Caco-2 (cell line): Measurements from ENCODE around the gene GLCCI1. TPM values are rescaled to one million over a fixed set of nuclear protein-coding genes. Genes with fewer than 3 reads are reported as not detected.
"Not testable (repeated sequence)": the region's sequence is repeated elsewhere in the genome, so short reads cannot be mapped to it uniquely, and the experiment has no call there.

Experiments used
- BruUV-seq: library from RNA; stranded (reverse); fragments of 400-500 nt; replicated peaks from 2 replicates; lab custom pipeline; 2021; lab: Mats Ljungman, UMichigan
- CTCF ChIA-PET: fragments of 300-600 bp; sonication (Branson Sonifier 250); formaldehyde crosslinking; loops from one replicate; lab custom pipeline; 2022; ENCODE audit warnings: antibody characterized with exemption; lab: Charles Lee
- POLR2A ChIA-PET: fragments of 300-600 bp; sonication (Branson Sonifier 250); formaldehyde crosslinking; loops from one replicate; lab custom pipeline; 2022; ENCODE audit warnings: antibody characterized with exemption; lab: Charles Lee
- DNase-seq, 2 experiments: peaks; one replicate each; pipeline versions ENCODE4 v3.0.0 to v3.0.0-alpha.2; 2020 to 2022
- H3K27me3 ChIP-seq: replicated peaks from 2 replicates; pipeline ENCODE4 v1.6.0; 2011; ENCODE audit warnings: low read length; ENCODE audit not compliant: control insufficient read depth, insufficient read depth
- H3K36me3 ChIP-seq: 2 replicates; pipeline ENCODE4 v1.5.1; 2011; ENCODE audit warnings: low read length; ENCODE audit not compliant: control insufficient read depth, insufficient read depth
- H3K4me1 ChIP-seq: fragments of 250-450 bp; sonication (Bioruptor Pico); 2 replicates; pipeline ENCODE4 v1.5.1; 2020; ENCODE audit warnings: mild to moderate bottlenecking
- H3K4me3 ChIP-seq: 2 replicates; pipeline ENCODE4 v1.5.1; 2011; ENCODE audit warnings: low read depth, mild to moderate bottlenecking, control low read depth, low read length
- H3K9me3 ChIP-seq: fragments of 250-450 bp; sonication (Bioruptor Pico); 2 replicates; pipeline ENCODE4 v1.5.1; 2020; ENCODE audit warnings: mild to moderate bottlenecking, moderate library complexity
- H3K27ac Mint-ChIP-seq: one replicate; pipeline ENCODE4 v1.8.0; 2022; ENCODE audit warnings: mixed read lengths; ENCODE audit not compliant: unreplicated experiment
- H3K27me3 Mint-ChIP-seq: one replicate; pipeline ENCODE4 v1.8.0; 2022; ENCODE audit warnings: mixed read lengths; ENCODE audit not compliant: insufficient read depth, unreplicated experiment
- H3K36me3 Mint-ChIP-seq: one replicate; pipeline ENCODE4 v1.8.0; 2022; ENCODE audit warnings: mild to moderate bottlenecking, mixed read lengths; ENCODE audit not compliant: insufficient read depth, unreplicated experiment
- H3K4me1 Mint-ChIP-seq: one replicate; pipeline ENCODE4 v1.8.0; 2022; ENCODE audit warnings: low read depth, mixed read lengths; ENCODE audit not compliant: unreplicated experiment
- H3K4me3 Mint-ChIP-seq: one replicate; pipeline ENCODE4 v1.8.0; 2022; ENCODE audit warnings: mild to moderate bottlenecking, moderate library complexity, mixed read lengths; ENCODE audit not compliant: unreplicated experiment
- H3K9me3 Mint-ChIP-seq: one replicate; pipeline ENCODE4 v1.8.0; 2022; ENCODE audit warnings: mixed read lengths; ENCODE audit not compliant: unreplicated experiment
- intact Hi-C: fragments of 100-400 bp; cut with micrococcal nuclease; formaldehyde crosslinking; loops from one replicate; pipeline ENCODE4 v1.10.0; 2022; ENCODE audit not compliant: unreplicated experiment
- total RNA-seq: library from RNA; stranded (reverse); gene quantifications from 2 replicates; pipeline ENCODE4 v1.2.3, GENCODE V29; 2022
- TF ChIP-seq, protein P1 (sequence below), 2 experiments: fragments of 200-600 bp in 1 of 2; IDR thresholded peaks; 1 replicate in 1 of 2; 2 replicates in 1 of 2; pipeline versions ENCODE4 v1.5.1 to v1.8.0; 2011 to 2022; ENCODE audit warnings: antibody characterized with exemption in 1 of 2, control low read depth in 1 of 2, inconsistent platforms in 1 of 2, low read depth in 1 of 2, low read length in 1 of 2, mild to moderate bottlenecking in 1 of 2, moderate library complexity in 1 of 2; ENCODE audit not compliant: insufficient read depth in 1 of 2, severe bottlenecking in 1 of 2, unreplicated experiment in 1 of 2

The GLCCI1 gene
- total RNA-seq, 1 experiment from 2014 or later = 18.8 TPM

DNA sequence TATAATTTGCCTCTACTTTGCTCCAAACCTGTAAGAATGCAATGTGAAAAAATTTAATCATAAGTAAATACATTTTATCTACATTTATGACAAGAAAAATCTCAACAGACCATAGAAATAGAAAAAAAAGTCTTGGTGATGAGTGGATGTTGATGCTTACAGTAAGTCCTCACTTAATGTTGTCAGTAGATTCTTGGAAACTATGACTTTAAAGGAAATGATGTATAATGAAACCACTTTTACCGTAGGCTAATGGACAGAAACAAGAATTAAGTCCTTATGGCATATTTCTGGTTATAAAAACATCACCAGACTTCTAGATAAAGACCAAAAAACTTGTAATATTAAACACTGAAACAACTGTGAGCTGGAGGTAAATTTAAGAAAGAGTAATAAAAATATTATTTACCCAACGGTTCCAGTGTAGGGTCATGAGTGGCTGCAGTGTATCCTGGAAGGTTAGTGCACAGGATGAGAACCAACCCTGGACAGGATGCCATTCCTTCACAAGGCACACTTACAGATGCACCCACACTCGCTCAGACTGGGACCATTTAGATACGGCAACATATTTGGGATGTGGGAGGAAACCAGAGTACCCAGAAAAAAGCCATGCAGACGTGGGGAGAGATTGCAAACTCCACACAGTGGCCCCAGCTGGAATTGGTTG is 76.3 kb downstream of the GLCCI1 start:
- Mint-ChIP-seq H3K36me3 (peaks cover 6% of the 10 kb centered on the region), H3K4me3 (no peak overlapping the region), H3K27ac (no peak overlapping the region), H3K9me3 (no peaks in the 10 kb centered on the region), H3K27me3 (no peaks in the 10 kb centered on the region), H3K4me1 (no peaks in the 10 kb centered on the region)
- no peak for DNase-seq
- Histone ChIP-seq H3K36me3 (no peaks in the 10 kb centered on the region), H3K4me3 (no peak overlapping the region), H3K9me3 (no peaks in the 10 kb centered on the region), H3K27me3 (no peaks in the 10 kb centered on the region), H3K4me1 (no peaks in the 10 kb centered on the region)
- TF ChIP-seq, protein P1, sequence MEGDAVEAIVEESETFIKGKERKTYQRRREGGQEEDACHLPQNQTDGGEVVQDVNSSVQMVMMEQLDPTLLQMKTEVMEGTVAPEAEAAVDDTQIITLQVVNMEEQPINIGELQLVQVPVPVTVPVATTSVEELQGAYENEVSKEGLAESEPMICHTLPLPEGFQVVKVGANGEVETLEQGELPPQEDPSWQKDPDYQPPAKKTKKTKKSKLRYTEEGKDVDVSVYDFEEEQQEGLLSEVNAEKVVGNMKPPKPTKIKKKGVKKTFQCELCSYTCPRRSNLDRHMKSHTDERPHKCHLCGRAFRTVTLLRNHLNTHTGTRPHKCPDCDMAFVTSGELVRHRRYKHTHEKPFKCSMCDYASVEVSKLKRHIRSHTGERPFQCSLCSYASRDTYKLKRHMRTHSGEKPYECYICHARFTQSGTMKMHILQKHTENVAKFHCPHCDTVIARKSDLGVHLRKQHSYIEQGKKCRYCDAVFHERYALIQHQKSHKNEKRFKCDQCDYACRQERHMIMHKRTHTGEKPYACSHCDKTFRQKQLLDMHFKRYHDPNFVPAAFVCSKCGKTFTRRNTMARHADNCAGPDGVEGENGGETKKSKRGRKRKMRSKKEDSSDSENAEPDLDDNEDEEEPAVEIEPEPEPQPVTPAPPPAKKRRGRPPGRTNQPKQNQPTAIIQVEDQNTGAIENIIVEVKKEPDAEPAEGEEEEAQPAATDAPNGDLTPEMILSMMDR (IDR thresholded peaks at IDR 0.05; ENCODE audit: insufficient read depth in 1 of 2, low read depth in 1 of 2, low read length in 1 of 2, severe bottlenecking in 1 of 2, unreplicated experiment in 1 of 2) = no peak
- no TSS peak for BruUV-seq
- ChIA-PET POLR2A (no interaction called here), CTCF (no interaction called here)
- intact Hi-C loops = no loop called here

- H3K27me3 Mint-ChIP-seq, BruUV-seq, H3K27ac Mint-ChIP-seq, POLR2A ChIA-PET, intact Hi-C loops, H3K4me1 ChIP-seq, H3K36me3 Mint-ChIP-seq, H3K4me1 Mint-ChIP-seq, H3K36me3 ChIP-seq, DNase-seq, H3K9me3 Mint-ChIP-seq, H3K4me3 Mint-ChIP-seq, CTCF ChIA-PET, H3K4me3 ChIP-seq, H3K9me3 ChIP-seq, H3K27me3 ChIP-seq: not testable (repeated sequence)
Measured at GRCh38 chr7:8048067-8048466, 79.5 kb downstream of the GLCCI1 start.

GRCh38 chr7:8051373-8051772 is 82.8 kb downstream of the GLCCI1 start:
- Histone ChIP-seq H3K9me3 (no peaks in the 10 kb centered on the region), H3K4me3 (no peak overlapping the region), H3K27me3 (no peaks in the 10 kb centered on the region), H3K4me1 (no peaks in the 10 kb centered on the region), H3K36me3 (no peaks in the 10 kb centered on the region)
- Mint-ChIP-seq H3K27me3 (no peaks in the 10 kb centered on the region), H3K4me3 (no peak overlapping the region), H3K9me3 (no peaks in the 10 kb centered on the region), H3K4me1 (no peaks in the 10 kb centered on the region), H3K36me3 (peaks cover 11% of the 10 kb centered on the region), H3K27ac (no peak overlapping the region)
- TF ChIP-seq, protein P1 (IDR thresholded peaks at IDR 0.05; ENCODE audit: insufficient read depth in 1 of 2, low read depth in 1 of 2, low read length in 1 of 2, severe bottlenecking in 1 of 2, unreplicated experiment in 1 of 2) = no peak
- intact Hi-C loops = no loop called here
- ChIA-PET CTCF (no interaction called here), POLR2A (no interaction called here)
- no peak for DNase-seq
- no TSS peak for BruUV-seq
